Uterus (tissue), 4 donors: ENCODE measurements around the gene TANC1. TPM values are rescaled to one million over a fixed set of nuclear protein-coding genes. Genes with fewer than 3 reads are reported as not detected.

Experiments
- DNase-seq, 2 donors: peaks; one replicate each; pipeline ENCODE4 v3.0.0-alpha.2; 2019 to 2020
- H3K27ac ChIP-seq, 2 donors: fragments of 200-600 bp; sonication (generic); 1 replicate in 1 of 2; 2 replicates in 1 of 2; pipeline ENCODE4 v1.5.1; 2016 to 2018
- H3K27me3 ChIP-seq, 2 donors: fragments of 200-600 bp; sonication (generic); one replicate each; pipeline ENCODE4 v1.5.1; 2018 to 2019; ENCODE audit warnings: control low read depth in 1 of 2
- H3K36me3 ChIP-seq, 2 donors: fragments of 200-600 bp; sonication (generic); one replicate each; pipeline ENCODE4 v1.5.1; 2019; ENCODE audit warnings: control low read depth in 1 of 2
- H3K4me1 ChIP-seq, 2 donors: fragments of 200-600 bp; sonication (generic); one replicate each; pipeline ENCODE4 v1.5.1; 2018 to 2019; ENCODE audit warnings: control low read depth in 1 of 2
- H3K4me3 ChIP-seq, 2 donors: fragments of 200-600 bp; sonication (generic); 1 replicate in 1 of 2; 2 replicates in 1 of 2; pipeline ENCODE4 v1.5.1; 2018 to 2019; ENCODE audit warnings: mild to moderate bottlenecking in 1 of 2
- H3K9me3 ChIP-seq, 2 donors: fragments of 200-600 bp; sonication (generic); one replicate each; pipeline ENCODE4 v1.5.1; 2019; ENCODE audit warnings: control low read depth in 1 of 2
- CTCF ChIP-seq, 4 experiments: fragments of 200-600 bp in 2 of 4; fragments of 450-650 bp in 2 of 4; sonication (generic) in 2 of 4; IDR thresholded peaks; one replicate each; pipeline ENCODE4 v1.5.1; 2016 to 2019; ENCODE audit warnings: antibody characterized with exemption in 4 of 4, mild to moderate bottlenecking in 2 of 4, moderate library complexity in 1 of 4
- POLR2A ChIP-seq, 2 donors: fragments of 450-650 bp; IDR thresholded peaks; one replicate each; pipeline ENCODE4 v1.6.1; 2016; ENCODE audit warnings: antibody characterized with exemption in 2 of 2, mild to moderate bottlenecking in 1 of 2, moderate library complexity in 1 of 2
- intact Hi-C: fragments of 100-400 bp; cut with DNase I; formaldehyde crosslinking; loops from one replicate; pipeline ENCODE4 v1.15.1; 2023; ENCODE audit warnings: low total_unique reads
- total RNA-seq, 4 donors: library from RNA; depleted of rRNA in 3 of 4; stranded (reverse); fragments of >200 nt in 3 of 4; gene quantifications; one replicate each; pipeline versions ENCODE4 v1.1.0 to v1.2.4, GENCODE V29; 2014 to 2023
- donor health status: DM: yes; HTN: yes; CAD: no.

TANC1 gene
- total RNA-seq = 10 to 100 TPM; 34.7 to 92.7 (median 67.4) TPM

- no peaks in the 10 kb centered on the region for H3K36me3 ChIP-seq
- DNase-seq = peak; percentile 94 to 95
- H3K4me3 ChIP-seq = peak within 1 kb of the TSS; percentile 62 to 86
- TF ChIP-seq CTCF (IDR thresholded peaks at IDR 0.05) (peak in 2 of 4 experiments; percentile 3 to 4), POLR2A (IDR thresholded peaks at IDR 0.05) (peak; percentile 97)
- H3K4me1 ChIP-seq = no peaks in the 10 kb centered on the region
- no peaks in the 10 kb centered on the region for H3K9me3 ChIP-seq
- no peaks in the 10 kb centered on the region for H3K27me3 ChIP-seq
- H3K27ac ChIP-seq = peak within 1 kb of the TSS; percentile 96 to 98
- intact Hi-C loops = loop anchor here (10.0 kb wide), 1 partner anchor 146 kb away; no protein-coding TSS in a partner anchor
These were observed at the start of gene TANC1 for GRCh38 chr2:158968396-158969161. TANC1 (plus strand) TSS chr2:158968640; CDS start chr2:159065911, 97,271 bp downstream.

- no peak for DNase-seq
- no peaks in the 10 kb centered on the region for H3K36me3 ChIP-seq
- intact Hi-C loops = no loop called here
- TF ChIP-seq CTCF (IDR thresholded peaks at IDR 0.05) (no peak), POLR2A (IDR thresholded peaks at IDR 0.05) (no peak)
- no peak overlapping the region for H3K27ac ChIP-seq
- no peaks in the 10 kb centered on the region for H3K27me3 ChIP-seq
- no peaks in the 10 kb centered on the region for H3K9me3 ChIP-seq
- H3K4me3 ChIP-seq = no peak overlapping the region
- no peaks in the 10 kb centered on the region for H3K4me1 ChIP-seq
These were observed 46.6 kb upstream of the TANC1 start for GRCh38 chr2:158921599-158922408.

GRCh38 chr2:158922601-158923000 is 45.8 kb upstream of the TANC1 start:
- Histone ChIP-seq H3K36me3 (no peaks in the 10 kb centered on the region), H3K4me3 (no peak overlapping the region), H3K27me3 (no peaks in the 10 kb centered on the region), H3K4me1 (no peaks in the 10 kb centered on the region), H3K27ac (no peak overlapping the region), H3K9me3 (no peaks in the 10 kb centered on the region)
- intact Hi-C loops = no loop called here
- no peak for DNase-seq
- TF ChIP-seq POLR2A (IDR thresholded peaks at IDR 0.05) = no peak

GRCh38 chr2:158923180-158923594 is 45.3 kb upstream of the TANC1 start:
- Histone ChIP-seq H3K4me3 (no peak overlapping the region), H3K4me1 (no peaks in the 10 kb centered on the region), H3K36me3 (no peaks in the 10 kb centered on the region), H3K9me3 (no peaks in the 10 kb centered on the region), H3K27ac (no peak overlapping the region), H3K27me3 (no peaks in the 10 kb centered on the region)
- TF ChIP-seq POLR2A (IDR thresholded peaks at IDR 0.05) (no peak), CTCF (IDR thresholded peaks at IDR 0.05) (no peak)
- intact Hi-C loops = no loop called here
- no peak for DNase-seq

GRCh38 chr2:158923641-158924040 is 44.8 kb upstream of the TANC1 start:
- DNase-seq = no peak
- Histone ChIP-seq H3K4me1 (no peaks in the 10 kb centered on the region), H3K4me3 (no peak overlapping the region), H3K27ac (no peak overlapping the region), H3K36me3 (no peaks in the 10 kb centered on the region), H3K27me3 (no peaks in the 10 kb centered on the region), H3K9me3 (no peaks in the 10 kb centered on the region)
- intact Hi-C loops = no loop called here
- TF ChIP-seq CTCF (IDR thresholded peaks at IDR 0.05) (no peak), POLR2A (IDR thresholded peaks at IDR 0.05) (no peak)
